ENCODE results near the gene CWF19L2.

DNA sequence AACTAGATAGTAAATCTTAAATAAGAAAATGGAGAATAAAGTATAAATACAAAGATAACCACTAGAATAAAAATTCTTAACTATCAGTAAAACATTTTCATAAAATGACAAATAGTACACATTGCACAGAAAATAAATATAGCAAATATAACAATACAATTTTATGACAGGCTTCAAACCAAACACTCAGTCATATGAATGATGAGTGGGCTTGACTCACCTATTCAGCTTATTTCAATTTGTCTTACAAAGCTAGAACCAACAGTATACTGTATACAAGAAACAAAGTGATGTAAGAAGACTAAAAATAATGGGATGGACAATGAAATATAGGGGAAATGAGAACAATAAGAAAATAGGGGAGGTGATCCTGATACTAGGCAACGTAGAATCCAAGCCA is 141.2 kb downstream of the CWF19L2 start:
- TF ChIP-seq, protein P1, sequence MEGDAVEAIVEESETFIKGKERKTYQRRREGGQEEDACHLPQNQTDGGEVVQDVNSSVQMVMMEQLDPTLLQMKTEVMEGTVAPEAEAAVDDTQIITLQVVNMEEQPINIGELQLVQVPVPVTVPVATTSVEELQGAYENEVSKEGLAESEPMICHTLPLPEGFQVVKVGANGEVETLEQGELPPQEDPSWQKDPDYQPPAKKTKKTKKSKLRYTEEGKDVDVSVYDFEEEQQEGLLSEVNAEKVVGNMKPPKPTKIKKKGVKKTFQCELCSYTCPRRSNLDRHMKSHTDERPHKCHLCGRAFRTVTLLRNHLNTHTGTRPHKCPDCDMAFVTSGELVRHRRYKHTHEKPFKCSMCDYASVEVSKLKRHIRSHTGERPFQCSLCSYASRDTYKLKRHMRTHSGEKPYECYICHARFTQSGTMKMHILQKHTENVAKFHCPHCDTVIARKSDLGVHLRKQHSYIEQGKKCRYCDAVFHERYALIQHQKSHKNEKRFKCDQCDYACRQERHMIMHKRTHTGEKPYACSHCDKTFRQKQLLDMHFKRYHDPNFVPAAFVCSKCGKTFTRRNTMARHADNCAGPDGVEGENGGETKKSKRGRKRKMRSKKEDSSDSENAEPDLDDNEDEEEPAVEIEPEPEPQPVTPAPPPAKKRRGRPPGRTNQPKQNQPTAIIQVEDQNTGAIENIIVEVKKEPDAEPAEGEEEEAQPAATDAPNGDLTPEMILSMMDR (conservative IDR thresholded peaks at IDR 0.05 in 1 of 2, IDR thresholded peaks at IDR 0.05 in 1 of 2; ENCODE audit: extremely low read depth in 1 of 2, insufficient read depth in 1 of 2, low read depth in 1 of 2, low read length in 2 of 2), result no peak
- TF ChIP-seq EZH2 (IDR thresholded peaks at IDR 0.05; ENCODE audit: borderline replicate concordance, low read length), result no peak
